ENCODE data around the gene RNU7-1.

The RNU7-1 gene

GRCh38 chr12:6927379-6928021 is 16.1 kb upstream of the RNU7-1 start, which contains the start of gene ATN1:
ATN1 (plus strand) TSS chr12:6927959; CDS start chr12:6934002, 6,043 bp downstream.
- no peak for DNase-seq (ENCODE audit: low read depth)
- peak within 1 kb of the TSS; percentile 75 for H3K4me3 ChIP-seq (ENCODE audit: low read depth, low read length)
- TF ChIP-seq CTCF (IDR thresholded peaks at IDR 0.05; ENCODE audit: insufficient read depth, low read depth, low read length, missing control alignments) = no peak

GRCh38 chr12:6928022-6928702 is 15.5 kb upstream of the RNU7-1 start:
- H3K4me3 ChIP-seq (ENCODE audit: low read depth, low read length) = peak overlapping the region; percentile 75
- no peak for DNase-seq (ENCODE audit: low read depth)
- TF ChIP-seq CTCF (IDR thresholded peaks at IDR 0.05; ENCODE audit: insufficient read depth, low read depth, low read length, missing control alignments) = no peak

GRCh38 chr12:6928703-6929407 is 14.8 kb upstream of the RNU7-1 start:
- DNase-seq (ENCODE audit: low read depth) = no peak
- peak overlapping the region; percentile 75 for H3K4me3 ChIP-seq (ENCODE audit: low read depth, low read length)
- no peak for TF ChIP-seq CTCF (IDR thresholded peaks at IDR 0.05; ENCODE audit: insufficient read depth, low read depth, low read length, missing control alignments)

GRCh38 chr12:6929466-6930452 is 13.9 kb upstream of the RNU7-1 start:
- no peak for DNase-seq (ENCODE audit: low read depth)
- TF ChIP-seq CTCF (IDR thresholded peaks at IDR 0.05; ENCODE audit: insufficient read depth, low read depth, low read length, missing control alignments) = no peak
- no peak overlapping the region; the same call in 1 of the 2 replicates for H3K4me3 ChIP-seq (ENCODE audit: low read depth, low read length)

GRCh38 chr12:6932766-6933165 is 10.8 kb upstream of the RNU7-1 start:
- no peak for TF ChIP-seq CTCF (IDR thresholded peaks at IDR 0.05; ENCODE audit: insufficient read depth, low read depth, low read length, missing control alignments)
- no peak overlapping the region for H3K4me3 ChIP-seq (ENCODE audit: low read depth, low read length)
- DNase-seq (ENCODE audit: low read depth) = no peak

- no peak for TF ChIP-seq CTCF (IDR thresholded peaks at IDR 0.05; ENCODE audit: insufficient read depth, low read depth, low read length, missing control alignments)
- no peak overlapping the region for H3K4me3 ChIP-seq (ENCODE audit: low read depth, low read length)
- no peak for DNase-seq (ENCODE audit: low read depth)
Observed at GRCh38 chr12:6934110-6934509, 9.5 kb upstream of the RNU7-1 start.

Data from GM12865 (cell line).